HepG2 (cell line): ENCODE data around the gene TOP3B. TPM values are rescaled to one million over a fixed set of nuclear protein-coding genes. Genes with fewer than 3 reads are reported as not detected.

Source experiments
- ATAC-seq: fragments of 200-7000 bp; cut with Tn5 transposase; 3 replicates; pipeline ENCODE4 v1.9.1; 2020; ENCODE audit warnings: mild to moderate bottlenecking, moderate library complexity
- BruUV-seq: library from RNA; stranded (reverse); fragments of 400-500 nt; replicated peaks from 2 replicates; lab custom pipeline; 2021; lab: Mats Ljungman, UMichigan
- CTCF ChIA-PET: fragments of 300-600 bp; formaldehyde crosslinking; extraction: SDS; loops from one replicate; lab custom pipeline; 2021; ENCODE audit warnings: low total read pairs, inconsistent platforms, low intra/inter-chr PET ratio; lab: Yijun Ruan, JAX
- POLR2A ChIA-PET: fragments of 350-600 bp; sonication (Branson Sonifier 250); formaldehyde crosslinking; loops from one replicate; lab custom pipeline; 2020; ENCODE audit warnings: antibody characterized with exemption, inconsistent platforms; lab: Yijun Ruan, JAX
- DNase-seq: peaks from one replicate; pipeline ENCODE4 v3.0.0-alpha.2; 2015; ENCODE audit warnings: low spot score
- FAIRE-seq: peaks from 3 replicates; lab custom pipeline; 2011; peaks lifted over from hg19 to GRCh38; lab: Jason Lieb, UNC
- H2AFZ ChIP-seq: one replicate; pipeline ENCODE4 v1.6.1; 2011; ENCODE audit warnings: low read length, inconsistent platforms
- H3K27ac ChIP-seq: fragments of 300-600 bp; 3 replicates; pipeline ENCODE4 v1.8.0; 2011; ENCODE audit warnings: mixed run types, mild to moderate bottlenecking, mixed read lengths, low read length, inconsistent platforms; ENCODE audit not compliant: insufficient read depth; ENCODE audit errors: extremely low read length
- H3K27me3 ChIP-seq, 2 experiments: fragments of 200-600 bp in 1 of 2; 2 replicates in 1 of 2; 3 replicates in 1 of 2; pipeline versions ENCODE4 v1.6.0 to v1.8.0; 2011; ENCODE audit warnings: low read length in 2 of 2, mild to moderate bottlenecking in 2 of 2, moderate library complexity in 2 of 2, inconsistent platforms in 1 of 2; ENCODE audit not compliant: insufficient read depth in 2 of 2, control insufficient read depth in 1 of 2
- H3K36me3 ChIP-seq, 2 experiments: fragments of 200-600 bp in 1 of 2; replicated peaks in 1 of 2; 2 replicates in 1 of 2; 3 replicates in 1 of 2; pipeline versions ENCODE4 v1.5.1 to v1.8.0; 2011; ENCODE audit warnings: low read length in 2 of 2, inconsistent platforms in 1 of 2; ENCODE audit not compliant: insufficient read depth in 2 of 2, control insufficient read depth in 1 of 2
- H3K4me1 ChIP-seq: 2 replicates; pipeline ENCODE4 v1.5.1; 2012; ENCODE audit warnings: low read length, inconsistent platforms; ENCODE audit not compliant: insufficient read depth
- H3K4me2 ChIP-seq: 2 replicates; pipeline ENCODE4 v1.6.0; 2011; ENCODE audit warnings: low read depth, low read length, inconsistent platforms
- H3K4me3 ChIP-seq, 3 experiments: fragments of 200-600 bp in 1 of 3; sonication (generic), shearing (Covaris generic) in 1 of 3; replicated peaks in 1 of 3; 2 replicates each; pipeline ENCODE4 v1.5.1; 2011 to 2016; ENCODE audit warnings: low read length in 3 of 3, inconsistent platforms in 2 of 3, low read depth in 2 of 3, mild to moderate bottlenecking in 2 of 3, control low read depth in 1 of 3, mixed read lengths in 1 of 3; ENCODE audit not compliant: insufficient read depth in 1 of 3
- H3K79me2 ChIP-seq: one replicate; pipeline ENCODE4 v1.6.1; 2011; ENCODE audit warnings: low read length, inconsistent platforms; ENCODE audit not compliant: insufficient read depth
- H3K9ac ChIP-seq: 2 replicates; pipeline ENCODE4 v1.6.0; 2011; ENCODE audit warnings: mild to moderate bottlenecking, low read depth, low read length, inconsistent platforms; ENCODE audit not compliant: insufficient read depth
- H3K9me3 ChIP-seq: 2 replicates; pipeline ENCODE4 v1.5.1; 2012; ENCODE audit warnings: mild to moderate bottlenecking, low read length
- H4K20me1 ChIP-seq: 2 replicates; pipeline ENCODE4 v1.6.0; 2011; ENCODE audit warnings: inconsistent platforms, mild to moderate bottlenecking, low read length, moderate library complexity; ENCODE audit not compliant: insufficient read depth
- CREM ChIP-seq, 2 experiments: sonication (generic) in 1 of 2; formaldehyde crosslinking in 1 of 2; IDR thresholded peaks; 2 replicates each; pipeline versions ENCODE4 v1.4.0 to v1.6.1; 2016 to 2020; ENCODE audit warnings: antibody characterized with exemption in 1 of 2, mild to moderate bottlenecking in 1 of 2, missing genetic modification reagents in 1 of 2
- IKZF1 ChIP-seq: fragments of 450-650 bp; IDR thresholded peaks from 2 replicates; pipeline ENCODE4 v1.7.1; 2016
- MAFF ChIP-seq: IDR thresholded peaks from 2 replicates; pipeline ENCODE4 v1.6.1; 2011; ENCODE audit warnings: low read depth, low read length, improper control_type of control experiment
- RFX3 ChIP-seq: IDR thresholded peaks from 2 replicates; pipeline ENCODE4 v1.6.1; 2016; ENCODE audit warnings: missing biosample characterization, missing genetic modification reagents
- SRSF9 ChIP-seq: fragments of 200-400 bp; formaldehyde crosslinking; IDR thresholded peaks from 2 replicates; pipeline ENCODE4 v1.6.1; 2018; ENCODE audit warnings: borderline replicate concordance, mild to moderate bottlenecking, low read depth, low read length; ENCODE audit not compliant: insufficient read depth, poor library complexity, severe bottlenecking
- TAF15 ChIP-seq: fragments of 200-400 bp; formaldehyde crosslinking; IDR thresholded peaks from one replicate; pipeline ENCODE4 v1.6.1; 2018; ENCODE audit warnings: mild to moderate bottlenecking, low read depth, low read length; ENCODE audit not compliant: poor library complexity, severe bottlenecking
- TBX3 ChIP-seq: fragments of 450-650 bp; IDR thresholded peaks from 2 replicates; pipeline ENCODE4 v1.6.1; 2017; ENCODE audit warnings: antibody characterized with exemption, mild to moderate bottlenecking, inconsistent platforms, borderline replicate concordance
- ZC3H4 ChIP-seq: sonication (generic); formaldehyde crosslinking; IDR thresholded peaks from 2 replicates; pipeline ENCODE4 v1.4.0; 2020; ENCODE audit warnings: missing genetic modification reagents, borderline replicate concordance
- ZNF296 ChIP-seq: sonication (generic); formaldehyde crosslinking; conservative IDR thresholded peaks from 2 replicates; pipeline ENCODE4 v1.5.0; 2020; ENCODE audit warnings: mild to moderate bottlenecking, missing genetic modification reagents
- ZNF30 ChIP-seq: sonication (generic); formaldehyde crosslinking; IDR thresholded peaks from 2 replicates; pipeline ENCODE4 v1.5.0; 2020; ENCODE audit warnings: mild to moderate bottlenecking, missing genetic modification reagents
- ZNF333 ChIP-seq: sonication (generic); formaldehyde crosslinking; IDR thresholded peaks from 2 replicates; pipeline ENCODE4 v1.4.0; 2020; ENCODE audit warnings: mild to moderate bottlenecking, missing genetic modification reagents, borderline replicate concordance
- WGBS: methylation state at CpG from one replicate; pipeline ENCODE4 v1.1.6; 2017; ENCODE audit warnings: low lambda C conversion rate; 5-methylcytosine and 5-hydroxymethylcytosine counted together
- in situ Hi-C: cut with HindIII; loops from 2 replicates; pipeline ENCODE4 v1.10.0; 2017; ENCODE audit warnings: low pct_unique_long_range_greater_than_20kb; ENCODE audit not compliant: extremely low pct_ligation_motif_present
- intact Hi-C: fragments of 100-400 bp; cut with micrococcal nuclease; formaldehyde crosslinking; loops from one replicate; pipeline ENCODE4 v1.10.0; 2022; ENCODE audit not compliant: unreplicated experiment
- polyA plus RNA-seq, 8 experiments: library from polyadenylated mRNA; depleted of rRNA in 3 of 8; stranded (reverse) in 7 of 8; unstranded in 1 of 8; fragments of >200 nt; fragmentation: Illumina TruSeq in 4 of 8; extraction: Trizol in 4 of 8; gene quantifications; 2 replicates each; pipeline versions ENCODE4 v1.2.1 to v1.2.3, GENCODE V29; 2011 to 2016; ENCODE audit warnings: low read depth in 4 of 8, missing spikeins in 1 of 8, mixed read lengths in 1 of 8; ENCODE audit not compliant: insufficient read depth in 1 of 8
- total RNA-seq, 5 experiments: library from RNA; depleted of rRNA; stranded (reverse); fragments of >200 nt; fragmentation: Illumina TruSeq; extraction: Trizol; gene quantifications; 2 replicates each; pipeline ENCODE4 v1.2.3, GENCODE V29; 2016; ENCODE audit warnings: low read depth in 1 of 5

The TOP3B gene
- total and polyA plus RNA-seq, 2 of the 13 experiments (the other 11 are each of a cell fraction or from before 2014, with no cell fraction given), result 28.5 to 29.7 TPM

DNA sequence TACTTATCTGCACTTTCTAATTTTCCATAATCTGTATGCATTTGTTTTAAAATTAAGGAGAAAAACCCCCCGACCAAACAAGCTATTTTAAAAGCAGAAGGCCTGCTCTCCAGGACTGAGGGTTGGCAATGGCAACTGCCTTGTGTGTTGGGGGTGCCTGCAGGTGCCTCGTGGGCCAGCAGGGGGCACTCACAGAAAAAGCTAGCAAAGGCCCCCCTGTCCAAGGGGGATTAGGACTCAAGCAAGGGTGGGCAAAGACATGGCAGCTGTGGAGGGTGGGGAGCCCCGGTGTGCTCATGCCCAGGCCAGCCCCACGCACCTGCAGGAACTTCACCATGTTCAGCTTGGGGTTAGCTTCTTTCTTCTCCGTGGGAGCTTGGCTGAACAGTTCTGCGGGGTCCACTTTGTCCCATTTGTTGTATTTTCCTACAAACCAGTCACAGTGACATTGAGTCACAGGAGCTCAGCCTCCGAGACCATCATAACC is 10.3 kb downstream of the TOP3B start (continued):
- TF ChIP-seq MAFF, result no peak

DNA sequence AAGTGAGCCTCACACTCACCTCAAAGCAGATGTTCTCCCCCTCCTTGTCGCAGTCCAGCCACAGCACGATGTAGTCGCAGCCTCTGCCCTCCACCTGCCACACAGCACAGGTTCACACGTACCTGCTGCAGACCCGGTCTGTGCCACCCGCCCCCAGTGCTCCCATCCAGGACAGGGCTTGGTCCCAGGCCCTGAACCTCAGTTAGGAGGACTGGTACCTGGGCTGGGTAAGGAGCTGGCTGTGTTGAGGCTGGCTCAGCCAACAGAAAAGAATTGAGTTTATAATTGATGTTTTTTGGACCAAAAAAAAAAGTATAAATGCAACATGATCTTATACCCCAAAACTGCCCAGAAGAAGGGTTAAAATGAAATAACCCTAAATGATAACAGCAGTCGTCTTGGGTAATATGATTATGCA is 10.7 kb downstream of the TOP3B start:
- H3K4me1 ChIP-seq, result no peaks in the 10 kb centered on the region

More for the DNA sequence above, 10.7 kb downstream of the TOP3B start:
- Histone ChIP-seq H3K4me3 (no peak overlapping the region), H3K36me3 (peaks cover 27 to 83% of the 10 kb centered on the region in 2 experiments), H3K79me2 (no peaks in the 10 kb centered on the region), H3K9me3 (no peaks in the 10 kb centered on the region), H3K4me2 (no peak overlapping the region), H3K27me3 (no peaks in the 10 kb centered on the region), H4K20me1 (no peaks in the 10 kb centered on the region), H2AFZ (no peak overlapping the region), H3K9ac (no peak overlapping the region), H3K27ac (no peak overlapping the region)
- in situ Hi-C loops, result no loop called here
- FAIRE-seq (no peak), ATAC-seq (no peak), DNase-seq (no peak)
- BruUV-seq, result no TSS peak
- intact Hi-C loops, result no loop called here
- POLR2A ChIA-PET, result interaction anchor here (1.6 kb wide), 1 partner anchor 10 kb away, joined by 7 read pairs; the partner anchor contains the start of gene TOP3B
- WGBS, result 90% methylated on average over 5 of the region's 7 CpGs
- TF ChIP-seq IKZF1 (no peak), RFX3 (CRISPR knock-in tag) (no peak), ZNF333 (no peak), ZC3H4 (no peak), CREM (IDR thresholded peaks at IDR 0.05) (no peak), CREM (CRISPR knock-in tag; IDR thresholded peaks at IDR 0.05) (no peak), TBX3 (no peak), SRSF9 (no peak), ZNF296 (CRISPR knock-in tag) (no peak), TAF15 (no peak), ZNF30 (CRISPR knock-in tag) (no peak)
- CTCF ChIA-PET, result no interaction called here
